Measurements from ENCODE around the gene SRGAP1. TPM values are rescaled to one million over a fixed set of nuclear protein-coding genes. Genes with fewer than 3 reads are reported as not detected.
"Not testable (repeated sequence)": the region's sequence is repeated elsewhere in the genome, so short reads cannot be mapped to it uniquely, and the experiment has no call there.

The SRGAP1 gene
- total and polyA plus RNA-seq, 9 donors, result 2.8 to 17.9 (median 8.6) TPM

DNA sequence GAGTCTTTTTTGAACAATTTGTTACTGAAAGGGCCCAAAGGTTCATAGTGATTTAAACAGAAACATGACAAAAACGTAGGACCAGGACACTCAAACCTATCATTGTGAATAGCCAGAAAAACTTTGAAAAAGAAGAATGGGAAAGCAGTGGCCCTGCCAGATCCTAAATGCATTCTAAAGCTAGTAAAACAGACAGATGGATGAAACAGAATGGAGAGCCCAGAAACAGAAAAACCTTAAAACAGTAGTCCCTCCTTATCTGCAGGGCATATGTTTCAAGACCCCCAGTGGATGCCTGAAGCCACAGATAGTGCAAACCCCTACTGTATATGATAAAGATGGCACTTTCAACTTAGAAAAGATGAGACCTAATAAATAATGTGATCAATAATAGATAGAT is 283.9 kb downstream of the SRGAP1 start:
- no peak for DNase-seq
- 79 to 96% (median 96%) methylated on average over 1 of the region's 1 CpG for WGBS, 3 donors
- no peak overlapping the region for H3K4me3 ChIP-seq
- intact Hi-C loops (cut with DNase I), result no loop called here
- H3K27me3 ChIP-seq, result no peaks in the 10 kb centered on the region
- no peaks in the 10 kb centered on the region for H3K36me3 ChIP-seq
- no peaks in the 10 kb centered on the region for H3K9me3 ChIP-seq
- TF ChIP-seq, protein P1, sequence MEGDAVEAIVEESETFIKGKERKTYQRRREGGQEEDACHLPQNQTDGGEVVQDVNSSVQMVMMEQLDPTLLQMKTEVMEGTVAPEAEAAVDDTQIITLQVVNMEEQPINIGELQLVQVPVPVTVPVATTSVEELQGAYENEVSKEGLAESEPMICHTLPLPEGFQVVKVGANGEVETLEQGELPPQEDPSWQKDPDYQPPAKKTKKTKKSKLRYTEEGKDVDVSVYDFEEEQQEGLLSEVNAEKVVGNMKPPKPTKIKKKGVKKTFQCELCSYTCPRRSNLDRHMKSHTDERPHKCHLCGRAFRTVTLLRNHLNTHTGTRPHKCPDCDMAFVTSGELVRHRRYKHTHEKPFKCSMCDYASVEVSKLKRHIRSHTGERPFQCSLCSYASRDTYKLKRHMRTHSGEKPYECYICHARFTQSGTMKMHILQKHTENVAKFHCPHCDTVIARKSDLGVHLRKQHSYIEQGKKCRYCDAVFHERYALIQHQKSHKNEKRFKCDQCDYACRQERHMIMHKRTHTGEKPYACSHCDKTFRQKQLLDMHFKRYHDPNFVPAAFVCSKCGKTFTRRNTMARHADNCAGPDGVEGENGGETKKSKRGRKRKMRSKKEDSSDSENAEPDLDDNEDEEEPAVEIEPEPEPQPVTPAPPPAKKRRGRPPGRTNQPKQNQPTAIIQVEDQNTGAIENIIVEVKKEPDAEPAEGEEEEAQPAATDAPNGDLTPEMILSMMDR (IDR thresholded peaks at IDR 0.05), result no peak
- TF ChIP-seq EP300 (IDR thresholded peaks at IDR 0.05) (no peak), POLR2A (IDR thresholded peaks at IDR 0.05) (no peak)
- no peak overlapping the region for H3K27ac ChIP-seq
- peaks cover 2% of the 10 kb centered on the region for H3K4me1 ChIP-seq (ENCODE audit: insufficient read depth)

DNA sequence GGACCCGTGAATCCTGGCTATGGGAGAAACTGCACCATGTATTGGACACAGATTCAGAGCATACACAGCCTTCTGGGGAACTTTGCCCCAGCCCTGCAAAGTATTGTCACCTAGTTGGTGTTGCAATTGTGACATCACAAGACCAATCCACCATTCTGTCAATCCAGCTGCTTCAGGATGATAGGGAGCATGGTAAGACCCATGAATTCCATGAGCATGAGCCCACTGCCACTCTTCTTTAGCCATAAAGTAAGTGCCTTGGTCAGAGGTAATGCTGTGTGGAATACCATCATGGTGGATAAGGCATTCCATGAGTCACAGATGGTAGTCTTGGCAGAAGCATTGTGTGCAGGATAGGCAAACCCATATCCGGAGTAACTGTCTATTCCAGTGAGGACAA is 286.0 kb downstream of the SRGAP1 start:
- H3K27ac ChIP-seq; intact Hi-C loops (cut with DNase I); DNase-seq; H3K4me1 ChIP-seq (ENCODE audit: insufficient read depth); H3K9me3 ChIP-seq; H3K4me3 ChIP-seq; H3K27me3 ChIP-seq; H3K36me3 ChIP-seq: not testable (repeated sequence)
- 86 to 95% (median 95%) methylated on average over 2 of the region's 2 CpGs for WGBS, 3 donors

DNA sequence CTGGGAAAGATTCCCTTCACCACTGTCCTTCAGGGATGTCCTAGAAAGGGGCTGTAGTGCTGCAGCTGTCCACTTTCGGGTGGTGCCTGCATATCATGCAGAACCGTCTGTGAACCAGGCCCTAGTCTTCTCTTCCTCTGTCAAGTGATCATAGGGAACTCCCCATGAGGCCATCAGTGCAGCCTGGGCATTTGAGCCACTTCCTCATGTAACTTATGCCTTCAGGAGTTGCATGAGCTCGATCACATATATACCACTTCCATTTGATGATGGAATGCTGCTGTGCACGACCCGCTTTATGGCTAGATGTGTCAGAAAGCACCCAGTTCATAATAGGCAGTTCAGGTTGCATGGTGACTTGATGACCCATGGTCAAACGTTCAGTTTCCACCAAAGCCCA is 287.0 kb downstream of the SRGAP1 start:
- H3K36me3 ChIP-seq; H3K27ac ChIP-seq; intact Hi-C loops (cut with DNase I); H3K9me3 ChIP-seq; H3K4me3 ChIP-seq; H3K4me1 ChIP-seq (ENCODE audit: insufficient read depth); H3K27me3 ChIP-seq; DNase-seq: not testable (repeated sequence)
- 74 to 92% (median 84%) methylated on average over 6 of the region's 6 CpGs for WGBS, 3 donors

DNA sequence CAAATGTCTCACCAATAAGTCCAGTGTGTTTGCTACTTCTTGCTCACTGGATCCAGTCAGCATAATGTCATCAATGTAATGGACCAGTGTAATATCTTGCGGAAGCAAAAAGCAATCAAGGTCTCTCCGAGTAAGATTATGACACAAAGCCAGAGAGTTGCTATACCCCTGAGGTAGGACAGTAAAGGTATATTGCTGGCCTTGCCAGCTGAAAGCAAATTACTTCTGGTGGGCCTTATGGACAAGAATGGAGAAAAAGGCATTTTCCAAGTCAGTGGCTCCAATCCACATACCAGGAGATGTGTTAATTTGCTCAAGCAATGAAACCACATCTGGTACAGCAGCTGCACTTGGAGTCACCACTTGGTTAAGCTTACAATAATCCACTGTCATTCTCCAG is 288.2 kb downstream of the SRGAP1 start:
- H3K27ac ChIP-seq; H3K36me3 ChIP-seq; intact Hi-C loops (cut with DNase I); H3K4me3 ChIP-seq; H3K27me3 ChIP-seq; DNase-seq; H3K9me3 ChIP-seq; H3K4me1 ChIP-seq (ENCODE audit: insufficient read depth): not testable (repeated sequence)
- WGBS, 3 donors, result 96 to 98% (median 97%) methylated on average over 2 of the region's 2 CpGs

DNA sequence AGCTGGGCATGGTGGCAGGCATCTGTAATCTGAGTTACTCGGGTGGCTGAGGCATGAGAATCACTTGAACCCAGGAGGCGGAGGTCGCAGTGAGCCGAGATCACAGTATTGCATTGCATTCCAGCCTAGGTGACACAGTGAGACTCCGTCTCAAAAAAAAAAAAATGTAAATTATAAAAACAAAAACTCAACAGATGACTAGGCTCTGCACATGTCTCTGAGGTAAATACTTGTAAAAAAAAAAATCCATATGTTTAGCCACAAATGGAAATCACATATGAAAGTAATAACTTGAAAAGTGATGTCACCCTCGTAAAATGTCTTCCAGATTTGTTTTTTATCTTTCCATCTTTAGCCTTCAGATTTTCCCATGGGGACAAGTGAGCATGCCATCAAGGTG is 292.6 kb downstream of the SRGAP1 start:
- intact Hi-C loops (cut with DNase I), result no loop called here
- no peaks in the 10 kb centered on the region for H3K27me3 ChIP-seq
- H3K4me1 ChIP-seq (ENCODE audit: insufficient read depth), result no peaks in the 10 kb centered on the region
- no peaks in the 10 kb centered on the region for H3K36me3 ChIP-seq
- no peak overlapping the region for H3K27ac ChIP-seq
- 93 to 94% (median 94%) methylated on average over 6 of the region's 6 CpGs for WGBS, 3 donors
- TF ChIP-seq EP300 (IDR thresholded peaks at IDR 0.05) (no peak), POLR2A (IDR thresholded peaks at IDR 0.05) (no peak)
- TF ChIP-seq, protein P1 (IDR thresholded peaks at IDR 0.05), result no peak
- H3K4me3 ChIP-seq, result no peak overlapping the region
- peaks cover 0 to 6% of the 10 kb centered on the region in 2 donors for H3K9me3 ChIP-seq
- no peak for DNase-seq

DNA sequence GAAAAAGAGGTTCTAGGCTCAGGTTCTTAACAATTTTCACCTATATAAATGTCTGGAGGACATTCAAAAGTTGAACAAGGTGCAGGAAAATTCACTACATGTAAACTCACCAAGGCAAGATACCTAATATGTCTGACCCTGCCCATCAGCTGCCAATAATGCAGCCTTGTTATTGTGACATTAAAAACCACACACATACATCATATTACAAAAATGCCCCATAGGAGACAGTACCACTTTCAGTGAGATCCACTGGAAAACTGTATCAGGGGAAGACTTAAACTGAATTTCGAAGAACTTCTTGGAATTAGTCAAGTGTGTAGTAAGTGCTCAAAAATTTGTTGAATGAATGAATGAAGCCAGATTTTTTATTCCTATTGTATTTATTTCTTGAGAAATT is 294.5 kb downstream of the SRGAP1 start:
- no peak for DNase-seq
- intact Hi-C loops (cut with DNase I), result no loop called here
- H3K36me3 ChIP-seq, result no peaks in the 10 kb centered on the region
- no peak overlapping the region for H3K27ac ChIP-seq
- 92 to 100% (median 100%) methylated on average over 1 of the region's 1 CpG for WGBS, 3 donors
- no peak overlapping the region for H3K4me3 ChIP-seq
- no peaks in the 10 kb centered on the region for H3K27me3 ChIP-seq
- H3K9me3 ChIP-seq, result peaks cover 0 to 3% of the 10 kb centered on the region in 2 donors
- H3K4me1 ChIP-seq (ENCODE audit: insufficient read depth), result no peaks in the 10 kb centered on the region
- TF ChIP-seq EP300 (IDR thresholded peaks at IDR 0.05) (no peak), POLR2A (IDR thresholded peaks at IDR 0.05) (no peak)
- TF ChIP-seq, protein P1 (IDR thresholded peaks at IDR 0.05), result no peak
